ENCODE data around the gene KRTAP2-1. TPM values are rescaled to one million over a fixed set of nuclear protein-coding genes. Genes with fewer than 3 reads are reported as not detected.
"Not testable (repeated sequence)": the region's sequence is repeated elsewhere in the genome, so short reads cannot be mapped to it uniquely, and the experiment has no call there.

The KRTAP2-1 gene
- total RNA-seq, 1 donor: not detected

DNA sequence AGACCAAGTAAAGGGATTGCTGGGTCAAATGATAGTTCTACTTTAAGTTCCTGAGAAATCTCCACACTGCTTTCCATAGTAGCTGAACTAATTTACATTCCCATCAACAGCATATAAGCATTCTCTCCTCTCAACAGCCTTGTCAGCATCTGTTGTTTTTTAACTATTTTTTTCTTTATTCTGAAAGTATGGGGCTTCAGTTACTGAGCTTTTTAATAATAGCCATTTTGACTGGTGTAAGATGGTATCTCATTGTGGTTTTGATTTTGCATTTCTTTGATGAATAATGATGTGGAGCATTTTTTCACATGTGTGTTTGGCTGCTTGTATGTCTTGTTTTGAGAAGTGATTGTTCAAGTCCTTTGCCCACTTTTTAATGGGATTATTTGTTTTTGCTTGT is 5.5 kb upstream of the KRTAP2-1 start:
- DNase-seq (ENCODE audit: low read depth): no peak

DNA sequence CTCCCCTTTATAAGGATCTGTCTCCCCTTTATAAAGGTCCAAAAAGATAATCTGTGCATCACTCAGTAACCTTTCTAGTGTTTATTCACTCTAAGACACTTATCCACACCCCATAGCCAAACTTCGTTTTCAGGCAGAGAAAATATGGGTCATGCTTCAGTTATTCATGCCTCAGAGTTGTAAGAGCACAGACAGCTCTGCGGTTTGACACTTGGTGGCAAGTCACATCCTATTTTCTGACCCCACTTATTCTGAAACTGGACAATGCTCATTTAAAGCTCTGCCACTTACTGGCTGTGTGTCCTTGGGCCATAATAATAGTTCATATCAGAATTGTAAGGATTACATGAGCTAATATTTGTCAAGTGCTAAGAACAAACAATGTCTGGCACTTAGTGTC is 2.0 kb upstream of the KRTAP2-1 start:
- TF ChIP-seq, protein P1, sequence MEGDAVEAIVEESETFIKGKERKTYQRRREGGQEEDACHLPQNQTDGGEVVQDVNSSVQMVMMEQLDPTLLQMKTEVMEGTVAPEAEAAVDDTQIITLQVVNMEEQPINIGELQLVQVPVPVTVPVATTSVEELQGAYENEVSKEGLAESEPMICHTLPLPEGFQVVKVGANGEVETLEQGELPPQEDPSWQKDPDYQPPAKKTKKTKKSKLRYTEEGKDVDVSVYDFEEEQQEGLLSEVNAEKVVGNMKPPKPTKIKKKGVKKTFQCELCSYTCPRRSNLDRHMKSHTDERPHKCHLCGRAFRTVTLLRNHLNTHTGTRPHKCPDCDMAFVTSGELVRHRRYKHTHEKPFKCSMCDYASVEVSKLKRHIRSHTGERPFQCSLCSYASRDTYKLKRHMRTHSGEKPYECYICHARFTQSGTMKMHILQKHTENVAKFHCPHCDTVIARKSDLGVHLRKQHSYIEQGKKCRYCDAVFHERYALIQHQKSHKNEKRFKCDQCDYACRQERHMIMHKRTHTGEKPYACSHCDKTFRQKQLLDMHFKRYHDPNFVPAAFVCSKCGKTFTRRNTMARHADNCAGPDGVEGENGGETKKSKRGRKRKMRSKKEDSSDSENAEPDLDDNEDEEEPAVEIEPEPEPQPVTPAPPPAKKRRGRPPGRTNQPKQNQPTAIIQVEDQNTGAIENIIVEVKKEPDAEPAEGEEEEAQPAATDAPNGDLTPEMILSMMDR (IDR thresholded peaks at IDR 0.05; ENCODE audit: insufficient read depth, low read length): no peak
- no peak overlapping the region for H3K4me3 ChIP-seq (ENCODE audit: low read depth, low read length)
- DNase-seq (ENCODE audit: low read depth): no peak

More for the DNA sequence above, 5.5 kb upstream of the KRTAP2-1 start:
- H3K4me3 ChIP-seq (ENCODE audit: low read depth, low read length): no peak overlapping the region
- TF ChIP-seq, protein P1 (IDR thresholded peaks at IDR 0.05; ENCODE audit: insufficient read depth, low read length): no peak

- no peak for DNase-seq (ENCODE audit: low read depth)
- no peak overlapping the region for H3K4me3 ChIP-seq (ENCODE audit: low read depth, low read length)
- TF ChIP-seq, protein P1 (IDR thresholded peaks at IDR 0.05; ENCODE audit: insufficient read depth, low read length): no peak
Measured at GRCh38 chr17:41048441-41048840, 1.3 kb upstream of the KRTAP2-1 start.

- H3K4me3 ChIP-seq (ENCODE audit: low read depth, low read length): no peak overlapping the region
- no peak for DNase-seq (ENCODE audit: low read depth)
- TF ChIP-seq, protein P1 (IDR thresholded peaks at IDR 0.05; ENCODE audit: insufficient read depth, low read length): no peak
Measured at GRCh38 chr17:41042953-41043352, 4.2 kb downstream of the KRTAP2-1 start.

DNA sequence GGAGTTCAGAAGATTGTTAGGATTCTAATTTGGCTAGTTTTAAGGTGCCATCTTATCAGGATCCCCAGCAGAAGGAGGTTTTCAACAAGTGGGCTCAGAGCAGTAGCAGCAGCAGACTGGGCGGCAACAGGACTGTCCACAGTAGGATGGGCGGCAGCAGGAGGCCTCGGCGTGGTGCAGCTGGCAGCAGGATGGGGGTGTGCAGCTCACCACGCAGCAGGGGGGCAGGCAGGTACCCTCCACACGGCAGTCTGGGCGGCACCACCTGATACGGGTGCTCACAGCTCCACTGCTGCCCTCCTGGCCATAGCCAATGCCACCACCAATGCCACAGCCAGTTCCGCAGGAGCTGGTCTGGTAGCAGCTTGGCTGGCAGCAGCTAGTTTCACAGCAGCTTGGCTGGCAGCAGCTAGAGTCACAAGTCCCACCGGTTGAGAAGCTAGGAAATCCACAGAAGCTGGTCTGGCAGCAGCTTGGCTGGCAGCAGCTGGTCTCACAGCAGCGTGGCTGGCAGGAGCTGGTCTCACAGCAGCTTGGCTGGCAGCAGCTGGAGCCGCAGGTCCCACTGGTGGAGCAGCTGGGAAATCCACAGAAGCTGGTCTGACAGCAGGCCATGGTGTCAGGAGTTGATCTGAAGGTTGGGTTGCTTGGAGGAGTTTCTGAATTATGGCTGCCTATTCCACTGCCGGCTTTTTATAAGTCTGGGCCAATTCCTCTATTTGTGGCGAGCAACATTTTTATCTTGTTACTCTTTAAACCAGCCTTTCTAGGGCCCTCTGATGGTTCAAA is 6.1 kb downstream of the KRTAP2-1 start, which contains the start of gene KRTAP1-1:
TSS of gene KRTAP1-1 (minus strand) at position 668 of the 789 bp plus-strand sequence. CDS start at position 615, 53 bp downstream.
- H3K4me3 ChIP-seq (ENCODE audit: low read depth, low read length); DNase-seq (ENCODE audit: low read depth): not testable (repeated sequence)

DNA sequence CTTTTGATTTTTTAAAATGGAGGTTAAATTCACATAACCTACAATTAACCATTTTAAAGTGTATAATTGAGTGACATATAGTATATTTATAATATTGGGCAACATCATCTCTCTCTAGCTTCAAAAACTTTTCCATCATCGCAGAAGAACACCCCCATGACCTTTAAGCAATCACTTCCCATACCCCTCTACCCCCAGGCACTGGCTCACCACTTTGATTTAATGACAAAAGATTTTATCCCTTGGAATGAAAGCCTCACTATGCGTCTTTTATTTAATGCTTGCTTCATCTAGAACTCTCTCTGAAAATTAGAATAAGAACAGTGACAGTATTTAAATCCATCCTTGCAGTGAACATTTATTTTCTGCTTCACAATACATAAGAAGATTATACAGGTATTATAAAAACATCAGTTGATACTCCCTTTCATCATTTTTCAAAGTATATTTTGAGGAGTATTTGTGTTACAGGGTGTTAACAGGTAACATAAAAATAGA is 9.2 kb downstream of the KRTAP2-1 start:
- DNase-seq (ENCODE audit: low read depth): no peak
- no peak overlapping the region for H3K4me3 ChIP-seq (ENCODE audit: low read depth, low read length)
- TF ChIP-seq, protein P1 (IDR thresholded peaks at IDR 0.05; ENCODE audit: insufficient read depth, low read length): no peak

DNA sequence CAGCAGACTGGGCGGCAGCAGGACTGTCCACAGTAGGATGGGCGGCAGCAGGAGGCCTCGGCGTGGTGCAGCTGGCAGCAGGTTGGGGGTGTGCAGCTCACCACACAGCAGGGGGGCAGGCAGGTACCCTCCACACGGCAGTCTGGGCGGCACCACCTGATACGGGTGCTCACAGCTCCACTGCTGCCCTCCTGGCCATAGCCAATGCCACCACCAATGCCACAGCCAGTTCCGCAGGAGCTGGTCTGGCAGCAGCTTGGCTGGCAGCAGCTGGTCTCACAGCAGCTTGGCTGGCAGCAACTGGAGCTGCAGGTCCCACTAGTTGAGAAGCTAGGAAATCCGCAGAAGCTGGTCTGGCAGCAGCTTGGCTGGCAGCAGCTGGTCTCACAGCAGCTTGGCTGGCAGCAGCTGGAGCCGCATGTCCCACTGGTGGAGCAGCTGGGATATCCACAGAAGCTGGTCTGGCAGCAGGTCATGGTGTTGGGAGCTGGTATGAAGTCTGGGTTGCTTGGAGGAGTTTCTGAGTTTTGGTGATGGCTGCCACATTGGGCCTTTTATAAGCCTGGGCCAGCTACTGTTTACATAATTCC is 12.7 kb downstream of the KRTAP2-1 start, which contains the start of gene KRTAP1-3:
TSS of gene KRTAP1-3 (minus strand) at position 529 of the 590 bp plus-strand sequence. CDS start at position 476, 53 bp downstream.
- H3K4me3 ChIP-seq (ENCODE audit: low read depth, low read length); DNase-seq (ENCODE audit: low read depth): not testable (repeated sequence)

Measured in fibroblast of the aortic adventitia (primary cell).